ENCODE data around the gene HOMER2. TPM values are rescaled to one million over a fixed set of nuclear protein-coding genes. Genes with fewer than 3 reads are reported as not detected.

Gene HOMER2
- total RNA-seq, 2 experiments from 2014 or later, result 5.6 TPM

DNA sequence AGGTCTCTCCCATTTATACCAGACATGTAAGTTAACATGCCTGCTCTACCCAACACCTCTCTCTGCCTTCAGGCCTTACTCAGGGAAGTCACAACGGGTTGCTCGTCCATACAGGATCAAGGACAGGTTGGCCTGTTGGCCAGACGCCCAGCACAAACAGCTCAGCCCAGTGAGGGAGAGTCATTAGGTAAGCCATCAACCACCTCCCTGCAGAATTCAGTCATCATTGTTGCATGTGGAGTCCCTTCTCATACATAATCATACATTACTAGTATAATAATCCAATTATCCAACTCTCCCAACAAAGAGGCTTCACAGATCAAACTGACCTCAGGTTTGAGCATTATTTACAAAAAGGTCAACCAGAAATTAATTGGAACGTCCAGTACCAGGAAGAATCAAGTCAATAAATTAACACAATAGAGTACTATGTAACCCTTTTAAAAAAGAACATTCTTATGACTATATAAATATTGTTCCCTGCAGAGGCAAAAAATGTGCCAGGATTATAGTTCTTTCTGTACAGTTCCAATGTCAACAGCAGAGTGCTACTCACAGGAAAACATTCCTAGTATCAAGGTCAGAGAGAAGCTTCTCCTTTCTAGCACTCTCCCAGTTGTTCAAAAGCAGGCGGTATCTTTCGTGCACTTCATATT is 33.2 kb downstream of the HOMER2 start:
- no TSS peak for BruUV-seq (replicated peaks)
- CTCF ChIA-PET (ENCODE audit: unreplicated experiment), result no interaction called here
- Histone ChIP-seq H3K79me2 (ENCODE audit: insufficient read depth, low read depth, low read length) (no peaks in the 10 kb centered on the region), H3K4me2 (ENCODE audit: low read length) (no peak overlapping the region), H4K20me1 (ENCODE audit: insufficient read depth, low read length) (no peaks in the 10 kb centered on the region), H3K36me3 (ENCODE audit: insufficient read depth, low read length) (no peaks in the 10 kb centered on the region), H3K9me3 (ENCODE audit: low read length) (no peaks in the 10 kb centered on the region), H2AFZ (ENCODE audit: low read length) (no peak overlapping the region), H3K9me2 (ENCODE audit: insufficient read depth, low read length) (no peaks in the 10 kb centered on the region), H3K27ac (ENCODE audit: low read depth, low read length, poor library complexity, severe bottlenecking) (no peak overlapping the region), H3K4me1 (ENCODE audit: insufficient read depth, low read length, poor library complexity, severe bottlenecking) (no peaks in the 10 kb centered on the region), H3K4me3 (ENCODE audit: low read depth, low read length, poor library complexity, severe bottlenecking) (no peak overlapping the region)
- POLR2A ChIA-PET, result interaction anchor here (0.6 kb wide), 2 partner anchors 11 to 26 kb away, joined by 3 read pairs; no protein-coding TSS in a partner anchor
- no peak for DNase-seq (ENCODE audit: low spot score)
- intact Hi-C loops (cut with micrococcal nuclease; ENCODE audit: unreplicated experiment), result no loop called here
- TF ChIP-seq EZH2phosphoT487 (IDR thresholded peaks at IDR 0.05; ENCODE audit: borderline replicate concordance, low read depth, low read length), result no peak
- TF ChIP-seq, protein P1, sequence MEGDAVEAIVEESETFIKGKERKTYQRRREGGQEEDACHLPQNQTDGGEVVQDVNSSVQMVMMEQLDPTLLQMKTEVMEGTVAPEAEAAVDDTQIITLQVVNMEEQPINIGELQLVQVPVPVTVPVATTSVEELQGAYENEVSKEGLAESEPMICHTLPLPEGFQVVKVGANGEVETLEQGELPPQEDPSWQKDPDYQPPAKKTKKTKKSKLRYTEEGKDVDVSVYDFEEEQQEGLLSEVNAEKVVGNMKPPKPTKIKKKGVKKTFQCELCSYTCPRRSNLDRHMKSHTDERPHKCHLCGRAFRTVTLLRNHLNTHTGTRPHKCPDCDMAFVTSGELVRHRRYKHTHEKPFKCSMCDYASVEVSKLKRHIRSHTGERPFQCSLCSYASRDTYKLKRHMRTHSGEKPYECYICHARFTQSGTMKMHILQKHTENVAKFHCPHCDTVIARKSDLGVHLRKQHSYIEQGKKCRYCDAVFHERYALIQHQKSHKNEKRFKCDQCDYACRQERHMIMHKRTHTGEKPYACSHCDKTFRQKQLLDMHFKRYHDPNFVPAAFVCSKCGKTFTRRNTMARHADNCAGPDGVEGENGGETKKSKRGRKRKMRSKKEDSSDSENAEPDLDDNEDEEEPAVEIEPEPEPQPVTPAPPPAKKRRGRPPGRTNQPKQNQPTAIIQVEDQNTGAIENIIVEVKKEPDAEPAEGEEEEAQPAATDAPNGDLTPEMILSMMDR (conservative IDR thresholded peaks at IDR 0.05; ENCODE audit: low read length), result no peak

DNA sequence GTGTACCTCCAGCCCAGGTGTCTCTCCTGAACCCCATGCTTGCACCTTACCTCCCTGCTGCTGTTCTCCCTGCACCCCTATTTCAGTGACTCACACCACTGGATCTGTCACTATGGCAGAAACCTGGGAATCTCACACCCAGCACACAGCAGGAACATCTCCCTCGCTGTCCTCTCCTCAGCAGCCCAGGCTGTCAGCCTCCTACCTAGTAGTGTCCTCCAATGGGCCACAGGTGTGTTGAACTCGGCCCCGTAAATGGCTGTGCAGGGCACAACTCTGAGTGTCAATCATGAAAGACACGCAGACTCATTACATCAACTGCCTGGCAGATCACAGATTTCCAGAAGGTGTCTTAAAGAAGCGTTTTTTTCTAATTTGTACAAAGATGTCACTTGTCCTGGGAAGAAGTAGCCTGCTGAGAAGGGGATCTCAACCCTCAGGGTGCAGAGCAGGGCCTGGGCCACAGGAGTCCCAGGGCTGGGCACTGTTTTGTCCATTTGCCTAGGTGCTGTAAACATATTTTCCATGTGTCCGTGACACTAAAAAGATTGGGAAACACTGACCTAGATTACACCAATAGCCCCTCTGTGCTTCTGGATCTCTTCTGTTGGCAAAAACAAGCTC is 33.8 kb downstream of the HOMER2 start:
- Histone ChIP-seq H3K4me1 (ENCODE audit: insufficient read depth, low read length, poor library complexity, severe bottlenecking) (no peaks in the 10 kb centered on the region), H3K27ac (ENCODE audit: low read depth, low read length, poor library complexity, severe bottlenecking) (no peak overlapping the region), H3K4me2 (ENCODE audit: low read length) (no peak overlapping the region), H3K36me3 (ENCODE audit: insufficient read depth, low read length) (no peaks in the 10 kb centered on the region), H4K20me1 (ENCODE audit: insufficient read depth, low read length) (no peaks in the 10 kb centered on the region), H3K9me2 (ENCODE audit: insufficient read depth, low read length) (no peaks in the 10 kb centered on the region), H2AFZ (ENCODE audit: low read length) (no peak overlapping the region), H3K9me3 (ENCODE audit: low read length) (no peaks in the 10 kb centered on the region), H3K4me3 (ENCODE audit: low read depth, low read length, poor library complexity, severe bottlenecking) (no peak overlapping the region), H3K79me2 (ENCODE audit: insufficient read depth, low read depth, low read length) (no peaks in the 10 kb centered on the region)
- TF ChIP-seq, protein P1 (conservative IDR thresholded peaks at IDR 0.05; ENCODE audit: low read length), result no peak
- no peak for TF ChIP-seq EZH2phosphoT487 (IDR thresholded peaks at IDR 0.05; ENCODE audit: borderline replicate concordance, low read depth, low read length)
- no TSS peak for BruUV-seq (replicated peaks)
- intact Hi-C loops (cut with micrococcal nuclease; ENCODE audit: unreplicated experiment), result no loop called here
- CTCF ChIA-PET (ENCODE audit: unreplicated experiment), result no interaction called here
- POLR2A ChIA-PET, result interaction anchor here (0.6 kb wide), 2 partner anchors 10 to 26 kb away, joined by 3 read pairs; no protein-coding TSS in a partner anchor
- DNase-seq (ENCODE audit: low spot score), result no peak

- Histone ChIP-seq H3K27ac (ENCODE audit: low read depth, low read length, poor library complexity, severe bottlenecking) (no peak overlapping the region), H3K9me2 (ENCODE audit: insufficient read depth, low read length) (no peaks in the 10 kb centered on the region), H3K4me3 (ENCODE audit: low read depth, low read length, poor library complexity, severe bottlenecking) (no peak overlapping the region), H3K4me2 (ENCODE audit: low read length) (no peak overlapping the region), H3K79me2 (ENCODE audit: insufficient read depth, low read depth, low read length) (no peaks in the 10 kb centered on the region), H3K36me3 (ENCODE audit: insufficient read depth, low read length) (no peaks in the 10 kb centered on the region), H3K4me1 (ENCODE audit: insufficient read depth, low read length, poor library complexity, severe bottlenecking) (no peaks in the 10 kb centered on the region), H4K20me1 (ENCODE audit: insufficient read depth, low read length) (no peaks in the 10 kb centered on the region), H3K9me3 (ENCODE audit: low read length) (no peaks in the 10 kb centered on the region), H2AFZ (ENCODE audit: low read length) (no peak overlapping the region)
- ChIA-PET POLR2A (no interaction called here), CTCF (ENCODE audit: unreplicated experiment) (no interaction called here)
- intact Hi-C loops (cut with micrococcal nuclease; ENCODE audit: unreplicated experiment), result no loop called here
- TF ChIP-seq EZH2phosphoT487 (IDR thresholded peaks at IDR 0.05; ENCODE audit: borderline replicate concordance, low read depth, low read length), result no peak
- TF ChIP-seq, protein P1 (conservative IDR thresholded peaks at IDR 0.05; ENCODE audit: low read length), result no peak
- no peak for DNase-seq (ENCODE audit: low spot score)
- BruUV-seq (replicated peaks), result no TSS peak
These were observed 34.4 kb downstream of the HOMER2 start for GRCh38 chr15:82918162-82918561.
